Upper lobe of left lung (tissue), 6 donors: Measurements from ENCODE around the gene ZNF445. TPM values are rescaled to one million over a fixed set of nuclear protein-coding genes. Genes with fewer than 3 reads are reported as not detected.

Experiments
- ATAC-seq, 2 donors: fragments of 200-7000 bp; cut with Tn5 transposase; one replicate each; pipeline ENCODE4 v1.9.1; 2022; ENCODE audit warnings: mild to moderate bottlenecking in 2 of 2, moderate library complexity in 2 of 2; ENCODE audit not compliant: low FRiP score in 2 of 2
- DNase-seq, 2 donors: peaks; one replicate each; pipeline ENCODE4 v3.0.0-alpha.2; 2019 to 2020
- H3K27ac ChIP-seq, 4 donors: fragments of 200-600 bp; sonication (generic); one replicate each; pipeline ENCODE4 v1.5.1; 2016 to 2019
- H3K27me3 ChIP-seq, 4 donors: fragments of 200-600 bp; sonication (generic); one replicate each; pipeline ENCODE4 v1.5.1; 2017 to 2019
- H3K36me3 ChIP-seq, 4 donors: fragments of 200-600 bp; sonication (generic); one replicate each; pipeline ENCODE4 v1.5.1; 2016 to 2019
- H3K4me1 ChIP-seq, 4 donors: fragments of 200-600 bp; sonication (generic); one replicate each; pipeline ENCODE4 v1.5.1; 2018 to 2019
- H3K4me3 ChIP-seq, 4 donors: fragments of 200-600 bp; sonication (generic); one replicate each; pipeline ENCODE4 v1.5.1; 2017 to 2019; ENCODE audit warnings: mild to moderate bottlenecking in 2 of 4, moderate library complexity in 1 of 4
- H3K9me3 ChIP-seq, 4 donors: fragments of 200-600 bp; sonication (generic); one replicate each; pipeline ENCODE4 v1.5.1; 2018 to 2019
- CTCF ChIP-seq, 6 experiments: fragments of 450-650 bp in 4 of 6; fragments of 200-600 bp in 2 of 6; sonication (generic) in 2 of 6; IDR thresholded peaks; one replicate each; pipeline ENCODE4 v1.5.1; 2016 to 2019; ENCODE audit warnings: antibody characterized with exemption in 6 of 6
- EP300 ChIP-seq, 4 donors: sonication (generic); formaldehyde crosslinking; IDR thresholded peaks; one replicate each; pipeline ENCODE4 v1.5.1; 2017; ENCODE audit warnings: antibody characterized with exemption in 4 of 4, control low read depth in 2 of 4
- POLR2A ChIP-seq, 4 donors: fragments of 450-650 bp; IDR thresholded peaks; one replicate each; pipeline ENCODE4 v1.5.1; 2016 to 2017; ENCODE audit warnings: antibody characterized with exemption in 4 of 4, mild to moderate bottlenecking in 2 of 4
- POLR2AphosphoS5 ChIP-seq, 2 donors: sonication (generic); formaldehyde crosslinking; IDR thresholded peaks; one replicate each; pipeline ENCODE4 v1.5.1; 2017; ENCODE audit warnings: antibody characterized with exemption in 2 of 2
- WGBS, 2 donors: methylation state at CpG; one replicate each; pipeline ENCODE4 v1.1.5; 2017 to 2018; 5-methylcytosine and 5-hydroxymethylcytosine counted together
- total RNA-seq, 6 donors: library from RNA; depleted of rRNA in 4 of 6; stranded (reverse); fragments of >200 nt in 4 of 6; gene quantifications; one replicate each; pipeline versions ENCODE4 v1.1.0 to v1.2.1, GENCODE V29; 2016 to 2021
- donor health status: DM: no; HTN: no; CAD: no; lungs with moderate emphysema.
- donor health status: DM: no; HTN: yes; CAD: no; lungs with severe emphysema.

Gene ZNF445
- total RNA-seq, 6 donors from 2014 or later = 6.7 to 20.0 (median 12.9) TPM

GRCh38 chr3:44414517-44415090 lies 62.9 kb downstream of the ZNF445 start:
- Histone ChIP-seq H3K4me1 (no peaks in the 10 kb centered on the region), H3K27me3 (no peaks in the 10 kb centered on the region), H3K36me3 (no peaks in the 10 kb centered on the region), H3K9me3 (no peaks in the 10 kb centered on the region), H3K4me3 (no peak overlapping the region), H3K27ac (no peak overlapping the region)
- DNase-seq (no peak), ATAC-seq (no peak)
- TF ChIP-seq CTCF (IDR thresholded peaks at IDR 0.05) (no peak), POLR2A (IDR thresholded peaks at IDR 0.05) (no peak), EP300 (IDR thresholded peaks at IDR 0.05) (no peak), POLR2AphosphoS5 (IDR thresholded peaks at IDR 0.05) (no peak)
- 81 to 97% methylated on average over 10 to 11 of the region's 11 CpGs for WGBS, 2 donors

GRCh38 chr3:44412365-44412764 lies 65.1 kb downstream of the ZNF445 start:
- H3K27ac ChIP-seq = no peak overlapping the region
- no peak overlapping the region for H3K4me3 ChIP-seq
- H3K27me3 ChIP-seq = no peaks in the 10 kb centered on the region
- DNase-seq = no peak
- no peaks in the 10 kb centered on the region for H3K36me3 ChIP-seq
- WGBS, 2 donors = 62% methylated on average over 7 to 10 of the region's 10 CpGs
- no peak for ATAC-seq
- H3K9me3 ChIP-seq = no peaks in the 10 kb centered on the region
- TF ChIP-seq EP300 (IDR thresholded peaks at IDR 0.05) (no peak), POLR2AphosphoS5 (IDR thresholded peaks at IDR 0.05) (no peak), CTCF (IDR thresholded peaks at IDR 0.05) (no peak), POLR2A (IDR thresholded peaks at IDR 0.05) (no peak)
- no peaks in the 10 kb centered on the region for H3K4me1 ChIP-seq

- H3K4me3 ChIP-seq = no peak overlapping the region
- DNase-seq (no peak), ATAC-seq (peak in 1 of 2 donors; percentile 14)
- peaks cover 0 to 3% (median 0%) of the 10 kb centered on the region in 4 donors for H3K36me3 ChIP-seq
- TF ChIP-seq POLR2A (IDR thresholded peaks at IDR 0.05) (no peak), EP300 (IDR thresholded peaks at IDR 0.05) (no peak), POLR2AphosphoS5 (IDR thresholded peaks at IDR 0.05) (no peak), CTCF (IDR thresholded peaks at IDR 0.05) (no peak)
- no peaks in the 10 kb centered on the region for H3K9me3 ChIP-seq
- no peaks in the 10 kb centered on the region for H3K27me3 ChIP-seq
- WGBS, 2 donors = 60 to 86% methylated on average over 2 to 11 of the region's 11 CpGs
- no peak overlapping the region for H3K27ac ChIP-seq
- H3K4me1 ChIP-seq = no peaks in the 10 kb centered on the region
Measured at GRCh38 chr3:44411031-44411645, 66.3 kb downstream of the ZNF445 start.

GRCh38 chr3:44409640-44410410 lies 67.6 kb downstream of the ZNF445 start:
- Histone ChIP-seq H3K27me3 (no peaks in the 10 kb centered on the region), H3K27ac (no peak overlapping the region), H3K4me1 (no peaks in the 10 kb centered on the region), H3K4me3 (no peak overlapping the region), H3K9me3 (no peaks in the 10 kb centered on the region), H3K36me3 (peaks cover 0 to 3% (median 0%) of the 10 kb centered on the region in 4 donors)
- 80% methylated on average over 4 of the region's 4 CpGs; no CpG with 5 or more reads in 1 of the 2 donors for whole genome bisulfite sequencing, 2 donors
- no peak for ATAC-seq
- DNase-seq = no peak
- TF ChIP-seq POLR2A (IDR thresholded peaks at IDR 0.05) = no peak
- no peak for TF ChIP-seq POLR2AphosphoS5 (IDR thresholded peaks at IDR 0.05)
- no peak for TF ChIP-seq CTCF (IDR thresholded peaks at IDR 0.05)
- TF ChIP-seq EP300 (IDR thresholded peaks at IDR 0.05) = no peak
